ENCODE data around the gene INPP5B. TPM values are rescaled to one million over a fixed set of nuclear protein-coding genes. Genes with fewer than 3 reads are reported as not detected.

Gene INPP5B
- total RNA-seq, 2 experiments from 2014 or later: 27.7 to 29.1 TPM

DNA sequence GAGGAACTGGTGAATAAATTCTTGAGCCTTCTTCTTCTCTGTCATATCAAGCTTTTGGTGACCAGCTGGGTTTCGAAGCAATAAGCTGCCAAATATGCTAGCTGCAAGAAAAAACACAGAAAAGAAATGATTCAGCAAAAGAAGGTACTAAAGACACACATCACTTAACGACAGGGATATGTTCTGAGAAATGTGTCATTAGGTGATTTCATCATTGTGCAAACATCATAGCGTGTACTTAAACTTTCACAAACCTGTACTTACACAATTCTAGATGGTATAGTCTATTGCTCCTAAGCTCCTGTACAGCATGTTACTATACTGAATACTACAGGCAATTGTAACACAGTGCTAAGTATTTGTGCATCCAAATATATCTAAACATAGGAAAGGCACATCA lies 84.5 kb downstream of the INPP5B start:
- Mint-ChIP-seq H3K36me3 (ENCODE audit: low read depth) (peaks cover 22% of the 10 kb centered on the region), H3K27ac (peak overlapping the region; percentile 25), H3K4me3 (no peak overlapping the region), H3K4me1 (ENCODE audit: low read depth) (peaks cover 33% of the 10 kb centered on the region), H3K27me3 (no peaks in the 10 kb centered on the region), H3K9me3 (no peaks in the 10 kb centered on the region)
- ChIA-PET POLR2A (interaction anchor here (1.3 kb wide), 1 partner anchor 55 kb away, joined by 3 read pairs; the partner anchor contains the start of gene C1orf122), CTCF (interaction anchor here (0.7 to 4.5 kb wide), 3 partner anchors 11 to 259 kb away, joined by 3 to 58 read pairs (median 3); no protein-coding TSS in a partner anchor)
- ATAC-seq (no peak), DNase-seq (no peak)
- no peak for TF ChIP-seq CTCF (IDR thresholded peaks at IDR 0.05)
- intact Hi-C loops (cut with micrococcal nuclease): no loop called here

DNA sequence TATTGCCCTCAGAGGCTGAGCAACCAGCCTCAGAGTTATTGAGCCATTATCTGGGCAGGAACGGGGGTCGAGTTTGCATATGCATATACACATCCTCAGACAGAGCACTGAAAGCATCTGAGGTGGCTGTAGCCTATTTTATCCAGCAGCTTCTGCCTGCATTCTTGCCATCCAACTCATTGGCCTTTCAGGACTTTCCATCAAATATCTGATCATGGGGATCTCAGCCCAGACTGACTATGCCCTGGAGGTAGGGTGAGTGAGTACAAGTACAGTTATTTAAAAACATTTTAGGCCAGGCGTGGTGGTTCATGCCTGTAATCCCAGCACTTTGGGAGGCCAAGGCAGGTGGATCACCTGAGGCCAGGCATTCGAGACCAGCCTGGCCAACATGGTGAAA lies 85.7 kb downstream of the INPP5B start:
- no peak overlapping the region for H3K4me3 Mint-ChIP-seq

DNA sequence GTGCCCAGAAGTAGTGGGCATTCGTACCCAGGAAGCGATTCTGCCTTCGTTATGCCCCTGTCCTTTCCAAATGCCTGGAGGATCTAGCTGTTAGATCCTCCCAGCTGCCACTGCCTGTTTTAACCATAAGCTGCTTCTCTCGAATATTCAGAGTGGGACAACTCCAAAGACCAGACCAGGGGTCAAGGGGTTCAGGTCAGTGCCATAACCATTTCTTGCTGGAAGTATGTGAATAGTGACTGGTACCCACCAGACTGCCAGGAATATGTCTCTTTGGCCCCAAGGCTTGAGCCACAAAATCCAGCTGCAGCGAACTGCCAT lies 86.5 kb downstream of the INPP5B start:
- H3K9me3 Mint-ChIP-seq: no peaks in the 10 kb centered on the region
- intact Hi-C loops (cut with micrococcal nuclease): no loop called here
- H3K4me3 Mint-ChIP-seq: peak overlapping the region; percentile 82
- ATAC-seq (no peak), DNase-seq (no peak)
- ChIA-PET CTCF (interaction anchor here (0.6 to 4.5 kb wide), 41 partner anchors 9 to 975 kb away, joined by 3 to 58 read pairs (median 5); partner anchors contain the start of genes C1orf122, CDCA8, EPHA10 and INPP5B), POLR2A (interaction anchor here (0.9 to 2.6 kb wide), 10 partner anchors 9 to 296 kb away, joined by 3 to 28 read pairs (median 5); partner anchors contain the start of genes C1orf122, INPP5B and YRDC)
- peak overlapping the region; percentile 96 for H3K27ac Mint-ChIP-seq
- peak; percentile 48 for TF ChIP-seq CTCF (IDR thresholded peaks at IDR 0.05)
- H3K36me3 Mint-ChIP-seq (ENCODE audit: low read depth): peaks cover 20% of the 10 kb centered on the region
- H3K4me1 Mint-ChIP-seq (ENCODE audit: low read depth): peaks cover 34% of the 10 kb centered on the region
- no peaks in the 10 kb centered on the region for H3K27me3 Mint-ChIP-seq

More for the DNA sequence above, 85.7 kb downstream of the INPP5B start:
- TF ChIP-seq CTCF (IDR thresholded peaks at IDR 0.05): no peak
- no peaks in the 10 kb centered on the region for H3K27me3 Mint-ChIP-seq
- DNase-seq (no peak), ATAC-seq (no peak)
- peaks cover 22% of the 10 kb centered on the region for H3K36me3 Mint-ChIP-seq (ENCODE audit: low read depth)
- intact Hi-C loops (cut with micrococcal nuclease): no loop called here
- POLR2A ChIA-PET: interaction anchor here (1.3 kb wide), 1 partner anchor 54 kb away, joined by 3 read pairs; the partner anchor contains the start of gene C1orf122
- H3K27ac Mint-ChIP-seq: no peak overlapping the region
- CTCF ChIA-PET: interaction anchor here (0.9 to 4.5 kb wide), 12 partner anchors 10 to 169 kb away, joined by 3 to 58 read pairs (median 12); partner anchors contain the start of genes C1orf122, CDCA8 and YRDC
- peaks cover 37% of the 10 kb centered on the region for H3K4me1 Mint-ChIP-seq (ENCODE audit: low read depth)
- H3K9me3 Mint-ChIP-seq: no peaks in the 10 kb centered on the region

DNA sequence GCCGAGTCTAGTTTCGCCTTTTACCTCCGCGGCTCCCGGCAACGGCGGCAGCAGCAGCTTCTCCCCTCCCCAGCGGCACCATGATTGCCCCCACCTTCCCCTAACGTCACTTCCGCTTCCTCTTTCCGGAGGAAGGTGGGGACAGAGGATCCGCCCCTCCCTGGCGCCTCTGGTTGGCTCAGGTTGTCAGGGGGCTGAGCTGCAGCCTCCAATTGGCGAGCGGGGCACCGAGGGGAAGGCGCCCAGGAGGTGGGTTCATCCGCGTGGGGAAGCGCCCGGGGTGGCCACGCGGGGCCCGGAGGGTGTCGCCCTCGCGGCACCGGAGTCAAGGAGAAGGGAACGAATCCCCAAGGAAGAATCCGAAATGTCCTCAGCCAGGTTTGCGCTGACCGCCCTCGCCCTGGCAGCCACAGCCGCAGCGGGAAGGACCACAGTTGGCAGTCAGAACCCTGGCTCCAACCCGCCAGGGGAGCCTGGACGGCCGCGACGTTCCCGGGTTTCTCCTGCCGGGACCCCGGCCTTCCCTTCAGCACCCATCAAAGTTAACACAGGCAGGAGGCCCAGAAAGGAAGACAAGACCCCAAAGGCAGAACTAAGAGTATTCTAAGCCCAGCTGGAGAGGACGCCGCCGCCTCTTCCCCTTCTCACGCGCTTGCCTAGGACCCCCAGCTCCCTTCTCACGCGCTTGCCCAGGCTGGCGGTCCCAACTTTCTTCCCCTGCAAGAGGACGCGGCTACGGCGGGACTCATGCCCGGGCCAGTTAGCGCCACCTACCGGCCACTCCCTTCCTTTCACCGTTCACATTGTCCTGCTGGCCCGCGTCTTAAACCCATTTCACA lies 87.1 kb downstream of the INPP5B start, which contains the start of gene MTF1:
TSS of gene MTF1 (minus strand) at position 86 of the 839 bp plus-strand sequence. CDS start 1,934 bp downstream, outside the sequence.
- ChIA-PET CTCF (interaction anchor here (0.6 to 4.5 kb wide), 51 partner anchors 9 to 976 kb away, joined by 3 to 58 read pairs (median 4); partner anchors contain the start of genes C1orf122, CDCA8, EPHA10 and INPP5B), POLR2A (interaction anchor here (0.9 to 2.6 kb wide), 15 partner anchors 9 to 296 kb away, joined by 3 to 28 read pairs (median 5); partner anchors contain the start of genes C1orf122, CDCA8, INPP5B and YRDC)
- intact Hi-C loops (cut with micrococcal nuclease): loop anchor here (5.0 kb wide), 1 partner anchor 47 kb away; no protein-coding TSS in a partner anchor
- peaks cover 19% of the 10 kb centered on the region for H3K36me3 Mint-ChIP-seq (ENCODE audit: low read depth)
- H3K4me3 Mint-ChIP-seq: peak within 1 kb of the TSS; percentile 82
- DNase-seq (peak; percentile 98), ATAC-seq (peak; percentile 98)
- no peaks in the 10 kb centered on the region for H3K9me3 Mint-ChIP-seq
- no peaks in the 10 kb centered on the region for H3K27me3 Mint-ChIP-seq
- peak within 1 kb of the TSS; percentile 96 for H3K27ac Mint-ChIP-seq
- peak; percentile 97 for TF ChIP-seq CTCF (IDR thresholded peaks at IDR 0.05)
- H3K4me1 Mint-ChIP-seq (ENCODE audit: low read depth): peaks cover 35% of the 10 kb centered on the region
